Measurements from ENCODE around the gene TFF1. TPM values are rescaled to one million over a fixed set of nuclear protein-coding genes. Genes with fewer than 3 reads are reported as not detected.

Gene TFF1
- total RNA-seq, 2 experiments from 2014 or later, result not detected

GRCh38 chr21:42405064-42406013, 39.0 kb upstream of the TFF1 start:
- no peak overlapping the region for H2AFZ ChIP-seq (ENCODE audit: low read length)
- no peaks in the 10 kb centered on the region for H3K9me2 ChIP-seq (ENCODE audit: insufficient read depth, low read length)
- BruUV-seq (replicated peaks), result no TSS peak
- DNase-seq (ENCODE audit: low spot score), result no peak
- TF ChIP-seq CTCF (conservative IDR thresholded peaks at IDR 0.05; ENCODE audit: low read length) (no peak), EZH2phosphoT487 (IDR thresholded peaks at IDR 0.05; ENCODE audit: borderline replicate concordance, low read depth, low read length) (no peak)
- H3K36me3 ChIP-seq (ENCODE audit: insufficient read depth, low read length), result no peaks in the 10 kb centered on the region
- H3K9me3 ChIP-seq (ENCODE audit: low read length), result peaks cover 9% of the 10 kb centered on the region; the same call in 1 of the 2 replicates
- no peak overlapping the region for H3K4me2 ChIP-seq (ENCODE audit: low read length)
- no peaks in the 10 kb centered on the region for H4K20me1 ChIP-seq (ENCODE audit: insufficient read depth, low read length)
- H3K27ac ChIP-seq (ENCODE audit: low read depth, low read length, poor library complexity, severe bottlenecking), result no peak overlapping the region
- no peaks in the 10 kb centered on the region for H3K79me2 ChIP-seq (ENCODE audit: insufficient read depth, low read depth, low read length)
- CTCF ChIA-PET (ENCODE audit: unreplicated experiment), result no interaction called here
- POLR2A ChIA-PET, result no interaction called here
- H3K4me1 ChIP-seq (ENCODE audit: insufficient read depth, low read length, poor library complexity, severe bottlenecking), result peaks cover 9% of the 10 kb centered on the region
- H3K4me3 ChIP-seq (ENCODE audit: low read depth, low read length, poor library complexity, severe bottlenecking), result no peak overlapping the region
- intact Hi-C loops (cut with micrococcal nuclease; ENCODE audit: unreplicated experiment), result no loop called here

- peaks cover 9% of the 10 kb centered on the region for H3K4me1 ChIP-seq (ENCODE audit: insufficient read depth, low read length, poor library complexity, severe bottlenecking)
- BruUV-seq (replicated peaks), result no TSS peak
- H3K27ac ChIP-seq (ENCODE audit: low read depth, low read length, poor library complexity, severe bottlenecking), result no peak overlapping the region
- no peaks in the 10 kb centered on the region for H3K9me2 ChIP-seq (ENCODE audit: insufficient read depth, low read length)
- no peak for DNase-seq (ENCODE audit: low spot score)
- H3K9me3 ChIP-seq (ENCODE audit: low read length), result peaks cover 9% of the 10 kb centered on the region; the same call in 1 of the 2 replicates
- no peak overlapping the region for H3K4me3 ChIP-seq (ENCODE audit: low read depth, low read length, poor library complexity, severe bottlenecking)
- no peak overlapping the region for H3K4me2 ChIP-seq (ENCODE audit: low read length)
- TF ChIP-seq CTCF (conservative IDR thresholded peaks at IDR 0.05; ENCODE audit: low read length) (no peak), EZH2phosphoT487 (IDR thresholded peaks at IDR 0.05; ENCODE audit: borderline replicate concordance, low read depth, low read length) (no peak)
- no peaks in the 10 kb centered on the region for H3K79me2 ChIP-seq (ENCODE audit: insufficient read depth, low read depth, low read length)
- no peaks in the 10 kb centered on the region for H3K36me3 ChIP-seq (ENCODE audit: insufficient read depth, low read length)
- intact Hi-C loops (cut with micrococcal nuclease; ENCODE audit: unreplicated experiment), result no loop called here
- ChIA-PET CTCF (ENCODE audit: unreplicated experiment) (no interaction called here), POLR2A (interaction anchor here (1.2 kb wide), 1 partner anchor 16 kb away, joined by 3 read pairs; no protein-coding TSS in a partner anchor)
- H2AFZ ChIP-seq (ENCODE audit: low read length), result no peak overlapping the region
- H4K20me1 ChIP-seq (ENCODE audit: insufficient read depth, low read length), result no peaks in the 10 kb centered on the region
These were observed 38.2 kb upstream of the TFF1 start for GRCh38 chr21:42404539-42404938.
